Activated naive CD8-positive, alpha-beta T cell treated with anti-CD3 and anti-CD28 coated beads, Interleukin-2, amount 10 ng/mL, durations not matched to agents 7 days and 5 days (primary cell): ENCODE data around the gene PRDM5. TPM values are rescaled to one million over a fixed set of nuclear protein-coding genes. Genes with fewer than 3 reads are reported as not detected.

Source experiments
- ATAC-seq: fragments of 150-1000 bp; cut with Tn5 transposase; one replicate; pipeline ENCODE4 v1.10.0; 2021; ENCODE audit warnings: low read depth, moderate library complexity
- POLR2A ChIA-PET: fragments of 350-600 bp; sonication (Branson Sonifier 250); formaldehyde crosslinking; loops from one replicate; lab custom pipeline; 2021; ENCODE audit warnings: antibody characterized with exemption; lab: Charles Lee
- DNase-seq: peaks from one replicate; pipeline ENCODE4 v3.0.0; 2021
- H3K27ac Mint-ChIP-seq: one replicate; pipeline ENCODE4 v1.8.0; 2022; ENCODE audit warnings: mild to moderate bottlenecking, mixed read lengths
- H3K27me3 Mint-ChIP-seq: one replicate; pipeline ENCODE4 v1.8.0; 2022; ENCODE audit warnings: mild to moderate bottlenecking, moderate library complexity, mixed read lengths
- H3K36me3 Mint-ChIP-seq: one replicate; pipeline ENCODE4 v1.8.0; 2021; ENCODE audit warnings: mild to moderate bottlenecking, mixed read lengths
- H3K4me1 Mint-ChIP-seq: one replicate; pipeline ENCODE4 v1.8.0; 2021; ENCODE audit warnings: mixed read lengths
- H3K4me3 Mint-ChIP-seq: one replicate; pipeline ENCODE4 v1.8.0; 2022; ENCODE audit warnings: mild to moderate bottlenecking, moderate library complexity, mixed read lengths
- H3K9me3 Mint-ChIP-seq: one replicate; pipeline ENCODE4 v1.8.0; 2021; ENCODE audit warnings: mixed read lengths
- total RNA-seq, 2 experiments: library from RNA; stranded (reverse); gene quantifications; one replicate each; pipeline ENCODE4 v1.2.3, GENCODE V29; 2021

PRDM5 gene
- total RNA-seq, 2 experiments from 2014 or later: 0.26 to 0.58 TPM

DNA sequence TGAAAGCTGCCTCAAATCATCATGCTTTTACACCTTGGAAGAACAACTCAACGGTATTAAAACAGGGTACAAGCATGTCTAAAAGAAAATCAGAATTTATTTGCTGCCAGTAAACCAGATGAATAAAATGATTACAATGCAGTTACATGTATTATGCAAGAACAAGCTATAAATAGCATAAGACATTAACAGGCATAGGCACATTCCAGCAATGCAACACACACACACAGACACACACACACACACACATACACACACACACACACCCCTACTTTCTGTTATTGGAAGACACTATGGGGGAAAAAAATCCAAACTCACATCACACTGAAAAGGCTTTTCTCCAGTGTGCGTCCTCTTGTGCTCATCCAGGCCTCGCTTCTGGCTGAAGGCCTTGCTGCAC lies 212.5 kb downstream of the PRDM5 start:
- Mint-ChIP-seq H3K36me3 (peaks cover 1% of the 10 kb centered on the region), H3K4me1 (no peaks in the 10 kb centered on the region), H3K9me3 (peaks cover 4% of the 10 kb centered on the region), H3K27ac (no peak overlapping the region), H3K4me3 (no peak overlapping the region), H3K27me3 (peaks cover 5% of the 10 kb centered on the region)
- POLR2A ChIA-PET: no interaction called here
- no peak for ATAC-seq
- no peak for DNase-seq

DNA sequence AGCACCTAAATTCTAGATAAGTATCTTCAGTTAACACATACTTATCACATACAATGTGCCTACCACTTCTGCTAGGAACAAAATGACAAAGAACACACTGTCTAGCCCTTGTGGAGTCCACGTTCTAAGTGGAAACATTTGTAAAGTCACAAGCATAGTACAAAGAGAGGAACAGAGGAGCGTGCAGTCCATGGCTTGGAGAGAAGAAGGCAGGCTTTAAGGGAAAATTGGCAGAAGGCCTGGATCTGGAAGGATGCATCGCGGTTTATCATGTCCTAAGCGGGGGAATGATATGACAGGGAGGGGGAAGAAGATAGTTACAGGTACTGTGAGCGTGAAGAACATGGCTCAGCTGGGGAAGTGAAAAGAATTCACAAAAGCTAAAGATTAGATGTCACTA lies 218.0 kb downstream of the PRDM5 start:
- no peak for DNase-seq

DNA sequence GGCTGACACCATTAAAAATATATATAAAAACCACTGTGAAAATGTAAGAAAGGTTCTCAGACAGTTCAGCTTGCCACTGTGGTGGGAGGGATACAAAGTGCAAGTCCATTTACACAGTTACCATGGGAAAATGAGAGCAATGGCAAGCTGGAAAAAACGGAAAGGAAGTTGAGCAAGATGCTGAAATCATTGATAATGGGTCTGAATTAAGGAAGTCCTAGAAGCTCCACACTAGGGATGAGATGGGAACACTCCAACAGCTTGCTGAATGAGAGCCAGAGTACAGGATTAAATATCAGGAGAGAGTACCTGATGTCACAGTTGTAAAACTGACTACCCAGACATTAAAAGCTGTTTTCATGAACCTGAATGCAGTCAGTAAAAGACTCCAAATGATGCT lies 218.6 kb downstream of the PRDM5 start:
- Mint-ChIP-seq H3K36me3 (no peaks in the 10 kb centered on the region), H3K4me1 (no peaks in the 10 kb centered on the region), H3K27me3 (no peaks in the 10 kb centered on the region), H3K27ac (no peak overlapping the region), H3K4me3 (no peak overlapping the region), H3K9me3 (no peaks in the 10 kb centered on the region)
- DNase-seq (no peak), ATAC-seq (no peak)
- POLR2A ChIA-PET: no interaction called here

More for the DNA sequence above, 218.0 kb downstream of the PRDM5 start:
- no peak overlapping the region for H3K4me3 Mint-ChIP-seq
- no peaks in the 10 kb centered on the region for H3K4me1 Mint-ChIP-seq
- no peak for ATAC-seq
- H3K27ac Mint-ChIP-seq: no peak overlapping the region
- no peaks in the 10 kb centered on the region for H3K36me3 Mint-ChIP-seq
- H3K9me3 Mint-ChIP-seq: no peaks in the 10 kb centered on the region
- POLR2A ChIA-PET: no interaction called here
- no peaks in the 10 kb centered on the region for H3K27me3 Mint-ChIP-seq

DNA sequence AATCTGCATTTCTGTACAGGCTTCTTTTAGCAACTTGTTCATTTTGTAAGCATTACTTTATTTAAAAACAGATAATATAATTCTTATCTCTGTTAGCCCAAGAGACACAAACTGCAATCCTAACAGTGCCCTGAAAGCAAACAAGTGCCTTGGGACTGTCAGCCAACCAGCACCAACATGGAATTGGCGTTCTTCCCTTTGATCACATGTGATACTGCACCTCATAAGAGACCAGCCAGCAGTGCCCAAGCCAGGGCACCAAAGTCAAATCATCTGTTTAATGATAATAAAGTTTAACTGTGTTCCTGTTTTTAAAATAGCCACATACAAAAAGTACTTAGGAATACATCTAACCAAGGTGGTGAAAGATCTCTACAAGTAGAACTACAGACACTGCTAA lies 223.2 kb downstream of the PRDM5 start:
- Mint-ChIP-seq H3K4me3 (no peak overlapping the region), H3K4me1 (no peaks in the 10 kb centered on the region), H3K27me3 (no peaks in the 10 kb centered on the region), H3K27ac (no peak overlapping the region), H3K9me3 (no peaks in the 10 kb centered on the region), H3K36me3 (no peaks in the 10 kb centered on the region)
- POLR2A ChIA-PET: no interaction called here
- DNase-seq: no peak
- no peak for ATAC-seq

DNA sequence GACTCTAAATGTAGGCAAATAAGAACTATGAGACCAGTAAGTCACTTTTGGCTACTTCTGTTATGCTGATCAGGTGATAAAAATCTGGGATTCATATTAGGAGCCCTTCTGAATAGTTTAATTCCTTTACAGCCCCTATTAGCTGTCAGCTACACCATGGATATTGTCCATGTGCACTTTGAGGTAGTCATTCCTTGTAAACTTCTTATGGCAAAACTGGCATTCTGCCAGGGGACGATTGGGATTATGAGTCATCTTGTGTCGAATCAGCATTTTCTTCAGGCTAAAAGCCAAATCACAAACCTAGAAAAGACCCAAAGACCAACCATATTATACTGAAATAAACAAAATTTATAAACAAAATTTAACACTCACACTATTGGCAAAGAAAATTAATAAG lies 227.6 kb downstream of the PRDM5 start:
- no peak overlapping the region for H3K27ac Mint-ChIP-seq
- H3K4me1 Mint-ChIP-seq: no peaks in the 10 kb centered on the region
- H3K9me3 Mint-ChIP-seq: no peaks in the 10 kb centered on the region
- no peaks in the 10 kb centered on the region for H3K27me3 Mint-ChIP-seq
- DNase-seq (no peak), ATAC-seq (no peak)
- no peaks in the 10 kb centered on the region for H3K36me3 Mint-ChIP-seq
- POLR2A ChIA-PET: no interaction called here
- no peak overlapping the region for H3K4me3 Mint-ChIP-seq

DNA sequence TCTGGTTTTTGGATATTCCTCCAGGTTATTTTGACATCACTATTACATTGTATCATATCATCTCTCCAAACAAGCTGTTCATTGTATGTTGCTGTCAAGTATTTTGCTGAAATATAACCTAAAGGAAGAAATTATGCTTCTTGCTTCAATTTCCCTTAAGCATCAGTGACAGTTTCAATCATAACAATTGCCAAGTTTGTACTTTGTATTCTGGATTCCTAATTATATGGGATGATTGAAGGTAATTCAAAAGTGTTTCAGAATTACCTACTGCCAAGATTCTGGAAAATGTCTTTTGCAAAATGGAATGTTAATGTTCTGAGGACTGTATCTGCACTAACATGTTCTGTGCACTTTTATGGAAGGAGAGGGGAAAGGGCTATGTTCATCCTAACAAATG lies 228.7 kb downstream of the PRDM5 start:
- ATAC-seq (no peak), DNase-seq (no peak)
- Mint-ChIP-seq H3K4me1 (no peaks in the 10 kb centered on the region), H3K36me3 (no peaks in the 10 kb centered on the region), H3K4me3 (no peak overlapping the region), H3K27me3 (no peaks in the 10 kb centered on the region), H3K9me3 (no peaks in the 10 kb centered on the region), H3K27ac (no peak overlapping the region)
- POLR2A ChIA-PET: no interaction called here

DNA sequence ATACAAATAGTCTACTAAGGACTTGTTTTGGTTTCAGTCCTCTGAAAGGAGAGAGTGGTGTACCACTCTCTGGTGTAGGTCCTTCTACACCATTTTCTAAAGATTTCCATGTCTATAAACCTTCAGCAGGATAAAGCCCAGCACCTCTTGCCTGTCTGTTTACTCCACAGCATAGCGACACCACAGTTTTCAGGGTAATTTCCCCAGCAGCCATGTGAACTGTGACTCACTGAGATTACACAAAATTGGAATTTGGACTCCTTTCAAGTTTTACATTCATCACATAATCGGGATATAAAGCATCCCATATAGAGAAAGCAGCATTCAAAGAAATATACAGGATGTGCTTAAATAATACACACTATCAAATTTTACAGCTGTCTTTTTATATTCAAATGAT lies 229.6 kb downstream of the PRDM5 start:
- Mint-ChIP-seq H3K27me3 (no peaks in the 10 kb centered on the region), H3K4me3 (no peak overlapping the region), H3K4me1 (no peaks in the 10 kb centered on the region), H3K36me3 (no peaks in the 10 kb centered on the region), H3K27ac (no peak overlapping the region), H3K9me3 (no peaks in the 10 kb centered on the region)
- DNase-seq (no peak), ATAC-seq (no peak)
- POLR2A ChIA-PET: no interaction called here

DNA sequence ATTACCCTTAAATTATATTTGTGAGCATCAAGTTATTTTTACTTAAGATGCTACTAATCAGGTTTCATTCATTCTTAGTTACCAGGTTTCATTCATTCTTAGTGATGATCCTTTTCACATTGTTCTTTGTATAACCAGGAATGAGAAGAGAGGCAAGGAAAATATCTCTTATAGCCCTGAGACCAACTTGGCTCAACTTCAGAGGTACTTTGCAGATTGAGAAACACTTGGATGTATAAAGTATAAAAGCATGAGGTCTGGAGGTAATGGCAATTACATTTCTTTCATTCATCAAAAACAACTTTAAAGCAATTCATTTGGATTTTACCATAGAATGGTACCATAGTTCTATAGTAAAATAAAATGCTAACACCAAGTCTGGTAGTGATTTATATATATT lies 231.0 kb downstream of the PRDM5 start:
- Mint-ChIP-seq H3K27ac (no peak overlapping the region), H3K36me3 (no peaks in the 10 kb centered on the region), H3K4me1 (no peaks in the 10 kb centered on the region), H3K27me3 (no peaks in the 10 kb centered on the region), H3K4me3 (no peak overlapping the region), H3K9me3 (no peaks in the 10 kb centered on the region)
- DNase-seq (no peak), ATAC-seq (no peak)
- POLR2A ChIA-PET: no interaction called here

DNA sequence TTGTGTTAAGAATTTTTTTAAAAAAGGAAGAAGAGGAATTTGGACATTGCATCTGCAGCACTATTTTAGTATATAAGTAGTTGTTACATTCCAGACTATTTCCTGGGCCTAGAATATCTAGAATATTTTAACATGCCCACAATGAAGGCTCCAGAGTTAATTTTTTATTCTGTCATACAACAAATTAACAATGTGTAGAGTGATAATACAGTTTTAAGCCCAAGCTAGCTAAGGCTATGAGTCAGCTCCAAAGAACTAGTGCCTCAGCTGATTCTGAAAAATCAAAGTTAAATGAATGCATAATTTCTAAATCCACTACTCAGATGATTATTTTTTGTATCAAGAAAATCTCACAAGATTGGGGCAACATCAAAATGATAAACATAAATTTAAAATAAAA lies 231.4 kb downstream of the PRDM5 start:
- Mint-ChIP-seq H3K9me3 (no peaks in the 10 kb centered on the region), H3K27ac (no peak overlapping the region), H3K27me3 (no peaks in the 10 kb centered on the region), H3K4me3 (no peak overlapping the region), H3K4me1 (no peaks in the 10 kb centered on the region), H3K36me3 (no peaks in the 10 kb centered on the region)
- ATAC-seq (no peak), DNase-seq (no peak)
- POLR2A ChIA-PET: no interaction called here

DNA sequence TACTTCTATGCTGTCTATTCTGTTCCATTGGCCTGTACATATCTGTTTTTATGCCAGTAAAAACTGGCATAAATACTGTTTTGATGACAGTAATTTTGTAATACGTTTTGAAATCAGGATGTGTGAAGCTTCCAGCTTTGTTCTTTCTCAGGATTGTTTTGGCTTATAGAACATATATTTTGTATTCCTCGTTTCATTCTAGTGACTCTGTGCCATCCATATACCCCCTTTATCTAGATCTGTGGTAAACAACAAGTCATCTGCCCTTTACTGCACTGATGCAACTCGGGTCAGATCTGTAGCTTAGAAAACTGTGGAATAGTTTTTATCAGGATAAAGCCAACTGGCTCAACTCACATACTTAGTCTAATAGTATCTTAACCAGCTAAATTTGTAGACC lies 233.7 kb downstream of the PRDM5 start:
- Mint-ChIP-seq H3K36me3 (no peaks in the 10 kb centered on the region), H3K27me3 (no peaks in the 10 kb centered on the region), H3K27ac (no peak overlapping the region), H3K4me1 (no peaks in the 10 kb centered on the region), H3K9me3 (no peaks in the 10 kb centered on the region), H3K4me3 (no peak overlapping the region)
- no peak for ATAC-seq
- no peak for DNase-seq
- POLR2A ChIA-PET: no interaction called here

DNA sequence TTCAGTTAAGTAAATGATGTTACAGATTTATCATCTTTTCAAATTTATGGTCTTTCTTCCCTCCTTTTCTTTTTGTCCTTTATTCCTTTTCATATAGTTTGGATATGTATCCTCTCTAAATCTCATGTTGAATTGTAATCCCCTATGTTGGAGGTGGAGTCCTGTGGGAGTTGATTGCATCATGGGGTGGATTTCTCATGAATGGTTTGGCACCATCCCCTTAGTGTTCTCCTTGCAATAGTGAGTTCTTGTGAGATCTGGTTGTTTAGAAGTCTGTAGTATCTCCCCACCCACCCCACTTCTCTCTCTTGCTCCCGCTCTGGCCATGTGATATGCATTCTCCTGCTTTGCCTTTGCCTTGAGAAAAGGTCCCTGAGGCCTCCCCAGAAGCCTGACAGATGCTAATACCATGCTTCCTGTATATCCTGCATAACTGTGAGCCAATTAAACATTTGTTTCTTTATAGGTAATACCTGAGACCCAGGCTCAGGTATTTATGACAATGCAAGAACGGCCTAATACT lies 236.7 kb downstream of the PRDM5 start:
- H3K27me3 Mint-ChIP-seq: peaks cover 2% of the 10 kb centered on the region
- ATAC-seq: no peak
- no peak overlapping the region for H3K27ac Mint-ChIP-seq
- no peak overlapping the region for H3K4me3 Mint-ChIP-seq
- no peaks in the 10 kb centered on the region for H3K36me3 Mint-ChIP-seq
- no peaks in the 10 kb centered on the region for H3K9me3 Mint-ChIP-seq
- H3K4me1 Mint-ChIP-seq: no peaks in the 10 kb centered on the region
- no peak for DNase-seq
- POLR2A ChIA-PET: no interaction called here

DNA sequence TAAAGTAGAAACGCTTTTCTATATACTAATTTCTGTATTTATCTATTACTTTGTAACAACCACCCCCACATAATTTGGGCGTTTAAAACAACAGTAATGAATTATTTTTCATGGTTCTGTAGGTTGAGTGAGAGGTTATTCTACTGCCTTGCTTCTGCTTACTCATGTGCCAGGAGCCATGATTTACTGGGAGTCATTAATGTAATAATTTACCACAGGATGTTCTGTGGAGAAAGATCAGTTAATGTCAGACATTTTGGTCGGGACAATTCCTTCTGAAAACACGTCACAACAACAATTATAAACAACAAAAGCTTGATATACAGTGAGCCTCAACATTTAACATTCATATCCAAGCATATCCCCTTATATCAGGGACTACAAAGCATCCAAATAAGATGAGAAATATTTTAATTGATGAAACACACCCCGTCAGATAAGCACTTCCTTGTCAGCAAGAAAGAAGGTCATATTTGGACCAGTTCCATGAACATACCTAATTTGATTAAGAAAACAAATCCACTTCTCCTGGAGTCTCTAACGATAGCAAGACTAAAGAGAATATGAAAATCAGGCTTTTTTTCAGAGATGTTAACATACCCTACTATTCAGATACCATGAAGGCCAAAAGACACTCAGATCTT lies 238.5 kb downstream of the PRDM5 start:
- H3K36me3 Mint-ChIP-seq: no peaks in the 10 kb centered on the region
- POLR2A ChIA-PET: no interaction called here

DNA sequence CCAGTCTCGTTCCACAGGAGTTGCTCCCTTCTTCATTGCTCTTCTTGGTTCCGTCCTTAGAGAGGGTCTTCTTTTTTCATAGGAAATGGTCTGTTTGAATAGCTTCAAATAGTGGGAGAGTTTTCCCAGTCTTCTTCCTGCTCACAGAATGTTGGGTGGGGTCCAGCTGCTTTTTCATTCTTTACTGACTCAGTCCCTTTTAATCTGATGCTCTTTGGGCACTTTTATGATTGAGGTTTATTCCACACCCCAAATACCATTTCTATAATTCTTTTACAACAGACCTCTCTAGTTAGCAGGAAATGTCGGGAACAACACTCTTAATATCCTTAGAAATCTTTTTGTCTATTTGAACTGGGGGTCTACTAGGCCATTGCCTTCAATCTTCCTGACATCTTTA lies 239.5 kb downstream of the PRDM5 start:
- ATAC-seq: no peak
- Mint-ChIP-seq H3K27me3 (peaks cover 5% of the 10 kb centered on the region), H3K4me1 (no peaks in the 10 kb centered on the region)

More for the DNA sequence above, 238.5 kb downstream of the PRDM5 start:
- Mint-ChIP-seq H3K4me1 (no peaks in the 10 kb centered on the region), H3K27me3 (peaks cover 2% of the 10 kb centered on the region), H3K4me3 (no peak overlapping the region), H3K27ac (no peak overlapping the region), H3K9me3 (peaks cover 1% of the 10 kb centered on the region)
- no peak for DNase-seq
- no peak for ATAC-seq

DNA sequence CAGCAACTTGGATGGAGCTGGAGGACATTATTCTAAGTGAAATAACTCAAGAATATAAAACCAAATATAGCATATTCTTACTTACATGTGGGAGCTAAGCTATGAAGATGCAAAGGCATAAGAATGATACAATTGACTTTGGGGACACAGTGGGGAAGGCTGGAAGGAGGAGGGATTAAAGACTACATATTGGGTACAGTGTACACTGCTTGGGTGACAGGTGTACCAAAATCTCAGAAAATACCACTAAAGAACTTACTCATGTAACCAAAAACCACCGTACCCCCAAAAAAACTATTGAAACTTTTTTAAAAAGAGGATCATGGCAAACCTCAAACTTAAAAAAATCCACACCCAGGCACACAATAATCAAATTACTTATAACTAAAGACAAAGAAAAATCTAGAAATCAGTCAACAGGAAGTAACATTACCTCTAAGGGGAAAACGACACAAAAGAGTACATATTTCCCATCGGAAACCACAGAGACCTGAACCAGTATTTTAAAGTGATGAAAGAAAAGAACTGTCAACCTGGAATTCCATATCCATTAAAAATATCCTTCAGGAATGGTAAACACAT lies 241.8 kb downstream of the PRDM5 start:
- no peak overlapping the region for H3K4me3 Mint-ChIP-seq
- no peak overlapping the region for H3K27ac Mint-ChIP-seq
- no peaks in the 10 kb centered on the region for H3K36me3 Mint-ChIP-seq

More for the DNA sequence above, 239.5 kb downstream of the PRDM5 start:
- no peak overlapping the region for H3K4me3 Mint-ChIP-seq
- peaks cover 3% of the 10 kb centered on the region for H3K9me3 Mint-ChIP-seq
- H3K27ac Mint-ChIP-seq: no peak overlapping the region
- no peak for DNase-seq
- POLR2A ChIA-PET: no interaction called here
- H3K36me3 Mint-ChIP-seq: no peaks in the 10 kb centered on the region

More for the DNA sequence above, 241.8 kb downstream of the PRDM5 start:
- ATAC-seq (no peak), DNase-seq (no peak)
- POLR2A ChIA-PET: no interaction called here
- Mint-ChIP-seq H3K27me3 (peaks cover 5% of the 10 kb centered on the region), H3K4me1 (no peaks in the 10 kb centered on the region), H3K9me3 (peaks cover 9% of the 10 kb centered on the region)
